HepG2 (cell line): ENCODE results near the gene VPS26B. TPM values are rescaled to one million over a fixed set of nuclear protein-coding genes. Genes with fewer than 3 reads are reported as not detected.

Experiments used
- FOSL2 ChIP-seq: sonication (generic); formaldehyde crosslinking; IDR thresholded peaks from 2 replicates; pipeline ENCODE4 v1.4.0; 2020; ENCODE audit warnings: missing genetic modification reagents
- FOXK1 ChIP-seq: sonication (generic); formaldehyde crosslinking; IDR thresholded peaks from 2 replicates; pipeline ENCODE4 v1.4.0; 2020; ENCODE audit warnings: low read depth, missing genetic modification reagents, borderline replicate concordance
- NFRKB ChIP-seq: fragments of 450-650 bp; IDR thresholded peaks from 2 replicates; pipeline ENCODE4 v1.6.1; 2017
- ZNF225 ChIP-seq: sonication (generic); formaldehyde crosslinking; IDR thresholded peaks from 2 replicates; pipeline ENCODE4 v1.4.0; 2020; ENCODE audit warnings: mild to moderate bottlenecking, missing genetic modification reagents
- polyA plus RNA-seq, 8 experiments: library from polyadenylated mRNA; depleted of rRNA in 3 of 8; stranded (reverse) in 7 of 8; unstranded in 1 of 8; fragments of >200 nt; fragmentation: Illumina TruSeq in 4 of 8; extraction: Trizol in 4 of 8; gene quantifications; 2 replicates each; pipeline versions ENCODE4 v1.2.1 to v1.2.3, GENCODE V29; 2011 to 2016; ENCODE audit warnings: low read depth in 4 of 8, missing spikeins in 1 of 8, mixed read lengths in 1 of 8; ENCODE audit not compliant: insufficient read depth in 1 of 8
- total RNA-seq, 5 experiments: library from RNA; depleted of rRNA; stranded (reverse); fragments of >200 nt; fragmentation: Illumina TruSeq; extraction: Trizol; gene quantifications; 2 replicates each; pipeline ENCODE4 v1.2.3, GENCODE V29; 2016; ENCODE audit warnings: low read depth in 1 of 5
- TF ChIP-seq, protein P1 (sequence below): sonication (generic); formaldehyde crosslinking; IDR thresholded peaks from 2 replicates; pipeline ENCODE4 v1.4.0; 2020; ENCODE audit warnings: missing genetic modification reagents, borderline replicate concordance
- TF ChIP-seq, protein P2 (sequence below): sonication (generic); formaldehyde crosslinking; IDR thresholded peaks from 2 replicates; pipeline ENCODE4 v1.4.0; 2020; ENCODE audit warnings: missing genetic modification reagents, borderline replicate concordance
- TF ChIP-seq, protein P3 (sequence below): sonication (generic); formaldehyde crosslinking; IDR thresholded peaks from 2 replicates; pipeline ENCODE4 v1.5.1; 2020; ENCODE audit warnings: mild to moderate bottlenecking, missing genetic modification reagents

The VPS26B gene
- total and polyA plus RNA-seq, 2 of the 13 experiments (the other 11 are each of a cell fraction or from before 2014, with no cell fraction given): 20.2 to 23.2 TPM

DNA sequence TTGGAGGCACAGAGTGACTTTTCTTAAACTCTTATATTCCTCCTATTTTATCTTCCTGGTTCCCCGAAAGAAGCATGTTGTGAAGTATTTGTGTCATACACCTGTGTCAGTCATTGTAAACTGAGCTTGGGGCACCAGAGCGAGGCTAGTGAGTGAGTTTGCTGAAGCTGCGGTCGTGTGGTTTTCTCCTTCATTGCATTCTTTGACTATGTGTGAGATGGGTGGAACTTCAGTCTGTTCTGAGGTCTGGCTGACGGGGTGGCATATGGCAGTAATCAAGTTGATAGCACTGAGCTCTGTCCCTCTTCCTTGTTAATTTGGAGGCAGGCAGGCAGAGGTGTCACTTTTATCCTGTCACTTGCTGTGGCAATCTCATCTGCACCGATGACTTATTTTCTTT is 4.2 kb downstream of the VPS26B start (continued):
- TF ChIP-seq, protein P1, sequence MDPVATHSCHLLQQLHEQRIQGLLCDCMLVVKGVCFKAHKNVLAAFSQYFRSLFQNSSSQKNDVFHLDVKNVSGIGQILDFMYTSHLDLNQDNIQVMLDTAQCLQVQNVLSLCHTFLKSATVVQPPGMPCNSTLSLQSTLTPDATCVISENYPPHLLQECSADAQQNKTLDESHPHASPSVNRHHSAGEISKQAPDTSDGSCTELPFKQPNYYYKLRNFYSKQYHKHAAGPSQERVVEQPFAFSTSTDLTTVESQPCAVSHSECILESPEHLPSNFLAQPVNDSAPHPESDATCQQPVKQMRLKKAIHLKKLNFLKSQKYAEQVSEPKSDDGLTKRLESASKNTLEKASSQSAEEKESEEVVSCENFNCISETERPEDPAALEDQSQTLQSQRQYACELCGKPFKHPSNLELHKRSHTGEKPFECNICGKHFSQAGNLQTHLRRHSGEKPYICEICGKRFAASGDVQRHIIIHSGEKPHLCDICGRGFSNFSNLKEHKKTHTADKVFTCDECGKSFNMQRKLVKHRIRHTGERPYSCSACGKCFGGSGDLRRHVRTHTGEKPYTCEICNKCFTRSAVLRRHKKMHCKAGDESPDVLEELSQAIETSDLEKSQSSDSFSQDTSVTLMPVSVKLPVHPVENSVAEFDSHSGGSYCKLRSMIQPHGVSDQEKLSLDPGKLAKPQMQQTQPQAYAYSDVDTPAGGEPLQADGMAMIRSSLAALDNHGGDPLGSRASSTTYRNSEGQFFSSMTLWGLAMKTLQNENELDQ (CRISPR knock-in tag): no peak
- TF ChIP-seq, protein P2, sequence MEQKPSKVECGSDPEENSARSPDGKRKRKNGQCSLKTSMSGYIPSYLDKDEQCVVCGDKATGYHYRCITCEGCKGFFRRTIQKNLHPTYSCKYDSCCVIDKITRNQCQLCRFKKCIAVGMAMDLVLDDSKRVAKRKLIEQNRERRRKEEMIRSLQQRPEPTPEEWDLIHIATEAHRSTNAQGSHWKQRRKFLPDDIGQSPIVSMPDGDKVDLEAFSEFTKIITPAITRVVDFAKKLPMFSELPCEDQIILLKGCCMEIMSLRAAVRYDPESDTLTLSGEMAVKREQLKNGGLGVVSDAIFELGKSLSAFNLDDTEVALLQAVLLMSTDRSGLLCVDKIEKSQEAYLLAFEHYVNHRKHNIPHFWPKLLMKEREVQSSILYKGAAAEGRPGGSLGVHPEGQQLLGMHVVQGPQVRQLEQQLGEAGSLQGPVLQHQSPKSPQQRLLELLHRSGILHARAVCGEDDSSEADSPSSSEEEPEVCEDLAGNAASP: no peak
- TF ChIP-seq NFRKB: no peak
- no peak for TF ChIP-seq FOXK1 (CRISPR knock-in tag)
- TF ChIP-seq, protein P3, sequence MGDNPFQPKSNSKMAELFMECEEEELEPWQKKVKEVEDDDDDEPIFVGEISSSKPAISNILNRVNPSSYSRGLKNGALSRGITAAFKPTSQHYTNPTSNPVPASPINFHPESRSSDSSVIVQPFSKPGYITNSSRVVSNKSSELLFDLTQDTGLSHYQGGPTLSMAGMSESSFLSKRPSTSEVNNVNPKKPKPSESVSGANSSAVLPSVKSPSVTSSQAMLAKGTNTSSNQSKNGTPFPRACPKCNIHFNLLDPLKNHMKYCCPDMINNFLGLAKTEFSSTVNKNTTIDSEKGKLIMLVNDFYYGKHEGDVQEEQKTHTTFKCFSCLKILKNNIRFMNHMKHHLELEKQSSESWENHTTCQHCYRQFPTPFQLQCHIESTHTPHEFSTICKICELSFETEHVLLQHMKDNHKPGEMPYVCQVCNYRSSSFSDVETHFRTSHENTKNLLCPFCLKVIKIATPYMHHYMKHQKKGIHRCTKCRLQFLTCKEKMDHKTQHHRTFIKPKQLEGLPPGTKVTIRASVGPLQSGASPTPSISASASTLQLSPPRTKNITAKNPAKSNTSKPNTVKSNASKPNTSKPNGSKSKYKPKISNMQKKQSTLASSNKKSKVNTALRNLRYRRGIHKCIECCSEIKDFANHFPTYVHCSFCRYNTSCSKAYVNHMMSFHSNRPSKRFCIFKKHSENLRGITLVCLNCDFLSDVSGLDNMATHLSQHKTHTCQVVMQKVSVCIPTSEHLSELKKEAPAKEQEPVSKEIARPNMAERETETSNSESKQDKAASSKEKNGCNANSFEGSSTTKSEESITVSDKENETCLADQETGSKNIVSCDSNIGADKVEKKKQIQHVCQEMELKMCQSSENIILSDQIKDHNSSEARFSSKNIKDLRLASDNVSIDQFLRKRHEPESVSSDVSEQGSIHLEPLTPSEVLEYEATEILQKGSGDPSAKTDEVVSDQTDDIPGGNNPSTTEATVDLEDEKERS: no peak
- TF ChIP-seq ZNF225 (CRISPR knock-in tag): no peak
- TF ChIP-seq FOSL2: no peak
- TF ChIP-seq, all 625 proteins: peak for 0
